H9 (cell line): Measurements from ENCODE around the gene FAXDC2. TPM values are rescaled to one million over a fixed set of nuclear protein-coding genes. Genes with fewer than 3 reads are reported as not detected.

Experiments
- DNase-seq: peaks from one replicate; pipeline ENCODE4 v3.0.0-alpha.2; 2017
- H2AFZ ChIP-seq: one replicate; pipeline ENCODE4 v1.6.1; 2013; ENCODE audit warnings: mild to moderate bottlenecking, low read length, control low read depth, moderate library complexity
- H2AK5ac ChIP-seq: 2 replicates; pipeline ENCODE4 v1.6.1; 2013; ENCODE audit warnings: low read length, control low read depth, mixed read lengths; ENCODE audit not compliant: insufficient read length
- H2BK120ac ChIP-seq: one replicate; pipeline ENCODE4 v1.6.1; 2013; ENCODE audit warnings: low read depth, mild to moderate bottlenecking, low read length, control low read depth, inconsistent platforms; ENCODE audit not compliant: poor library complexity, severe bottlenecking
- H2BK12ac ChIP-seq: 2 replicates; pipeline ENCODE4 v1.6.1; 2013; ENCODE audit warnings: low read length, control low read depth, mixed read lengths, low read depth; ENCODE audit not compliant: insufficient read length
- H2BK15ac ChIP-seq: 2 replicates; pipeline ENCODE4 v1.6.1; 2013; ENCODE audit warnings: low read depth, low read length, control low read depth
- H2BK20ac ChIP-seq: one replicate; pipeline ENCODE4 v1.6.1; 2013; ENCODE audit warnings: low read depth, mild to moderate bottlenecking, low read length, control low read depth, inconsistent platforms; ENCODE audit not compliant: poor library complexity, severe bottlenecking
- H2BK5ac ChIP-seq: 2 replicates; pipeline ENCODE4 v1.6.1; 2013; ENCODE audit warnings: low read length, control low read depth, mixed read lengths; ENCODE audit not compliant: insufficient read length
- H3K14ac ChIP-seq: 2 replicates; pipeline ENCODE4 v1.6.1; 2013; ENCODE audit warnings: low read length, control low read depth; ENCODE audit not compliant: insufficient read depth
- H3K18ac ChIP-seq: 2 replicates; pipeline ENCODE4 v1.6.1; 2013; ENCODE audit warnings: low read depth, mild to moderate bottlenecking, mixed read lengths, low read length, control low read depth; ENCODE audit not compliant: insufficient read length
- H3K23ac ChIP-seq: 2 replicates; pipeline ENCODE4 v1.6.1; 2013; ENCODE audit warnings: low read length, control low read depth, mixed read lengths, low read depth; ENCODE audit not compliant: insufficient read length
- H3K23me2 ChIP-seq: 2 replicates; pipeline ENCODE4 v1.6.1; 2013; ENCODE audit warnings: low read depth, mild to moderate bottlenecking, mixed read lengths, low read length, control low read depth; ENCODE audit not compliant: insufficient read length, poor library complexity, severe bottlenecking
- H3K27ac ChIP-seq: 2 replicates; pipeline ENCODE4 v1.5.1; 2013; ENCODE audit warnings: low read length, control low read depth, mixed read lengths, low read depth; ENCODE audit not compliant: insufficient read length
- H3K27me3 ChIP-seq: 2 replicates; pipeline ENCODE4 v1.6.1; 2013; ENCODE audit warnings: low read length, control low read depth, inconsistent platforms; ENCODE audit not compliant: insufficient read depth
- H3K4ac ChIP-seq: 2 replicates; pipeline ENCODE4 v1.6.1; 2013; ENCODE audit warnings: low read depth, mild to moderate bottlenecking, control low read depth, inconsistent platforms, low read length, moderate library complexity
- H3K4me1 ChIP-seq: 2 replicates; pipeline ENCODE4 v1.6.1; 2013; ENCODE audit warnings: low read length, control low read depth, inconsistent platforms; ENCODE audit not compliant: insufficient read depth
- H3K4me2 ChIP-seq: 2 replicates; pipeline ENCODE4 v1.6.1; 2013; ENCODE audit warnings: low read length, control low read depth, mixed read lengths; ENCODE audit not compliant: insufficient read length, insufficient read depth
- H3K56ac ChIP-seq: 2 replicates; pipeline ENCODE4 v1.6.1; 2013; ENCODE audit warnings: low read depth, mild to moderate bottlenecking, mixed read lengths, low read length, control low read depth; ENCODE audit not compliant: insufficient read length
- H3K79me1 ChIP-seq: 2 replicates; pipeline ENCODE4 v1.6.1; 2013; ENCODE audit warnings: low read depth, mild to moderate bottlenecking, moderate library complexity, low read length, control low read depth, inconsistent platforms; ENCODE audit not compliant: insufficient read depth, poor library complexity, severe bottlenecking
- H3K79me2 ChIP-seq: 2 replicates; pipeline ENCODE4 v1.6.1; 2013; ENCODE audit warnings: low read length, control low read depth, inconsistent platforms; ENCODE audit not compliant: insufficient read depth
- H3K9ac ChIP-seq: 2 replicates; pipeline ENCODE4 v1.6.1; 2013; ENCODE audit warnings: low read length, control low read depth, mixed read lengths; ENCODE audit not compliant: insufficient read length; ENCODE audit errors: extremely low read depth
- H3K9me3 ChIP-seq: one replicate; pipeline ENCODE4 v1.6.1; 2013; ENCODE audit warnings: low read depth, low read length, inconsistent platforms; ENCODE audit not compliant: control insufficient read depth
- H3T11ph ChIP-seq: one replicate; pipeline ENCODE4 v1.6.1; 2013; ENCODE audit warnings: mild to moderate bottlenecking, low read length, control low read depth, inconsistent platforms
- H4K20me1 ChIP-seq: one replicate; pipeline ENCODE4 v1.6.1; 2013; ENCODE audit not compliant: control insufficient read depth, insufficient read length, insufficient read depth
- H4K5ac ChIP-seq: 2 replicates; pipeline ENCODE4 v1.6.1; 2013; ENCODE audit warnings: low read depth, mild to moderate bottlenecking, mixed read lengths, low read length, control low read depth; ENCODE audit not compliant: insufficient read length
- H4K8ac ChIP-seq: replicated peaks from 2 replicates; pipeline ENCODE4 v1.6.1; 2013; ENCODE audit warnings: low read length, control low read depth, mixed read lengths, low read depth; ENCODE audit not compliant: insufficient read length
- H4K91ac ChIP-seq: 2 replicates; pipeline ENCODE4 v1.6.1; 2013; ENCODE audit warnings: low read depth, mild to moderate bottlenecking, moderate library complexity, mixed read lengths, low read length, control low read depth; ENCODE audit not compliant: insufficient read length
- H3K27ac Mint-ChIP-seq, 3 experiments: 2 replicates in 2 of 3; 3 replicates in 1 of 3; pipeline ENCODE4 v1.8.0; 2020 to 2021; ENCODE audit warnings: mixed read lengths in 3 of 3, mild to moderate bottlenecking in 1 of 3, moderate library complexity in 1 of 3
- H3K27me3 Mint-ChIP-seq: 2 replicates; pipeline ENCODE4 v1.8.0; 2021; ENCODE audit warnings: low read depth, mild to moderate bottlenecking, moderate library complexity, mixed read lengths
- H3K36me3 Mint-ChIP-seq, 3 experiments: 2 replicates in 2 of 3; 3 replicates in 1 of 3; pipeline ENCODE4 v1.8.0; 2020 to 2021; ENCODE audit warnings: low read depth in 3 of 3, mixed read lengths in 3 of 3; ENCODE audit not compliant: insufficient read depth in 1 of 3
- H3K4me1 Mint-ChIP-seq, 2 experiments: 2 replicates each; pipeline ENCODE4 v1.8.0; 2020; ENCODE audit warnings: mixed read lengths in 2 of 2
- H3K4me3 Mint-ChIP-seq, 2 experiments: 2 replicates in 1 of 2; 3 replicates in 1 of 2; pipeline ENCODE4 v1.8.0; 2020 to 2021; ENCODE audit warnings: mild to moderate bottlenecking in 2 of 2, mixed read lengths in 2 of 2, moderate library complexity in 1 of 2
- H3K9me3 Mint-ChIP-seq, 2 experiments: 2 replicates in 1 of 2; 3 replicates in 1 of 2; pipeline ENCODE4 v1.8.0; 2020; ENCODE audit warnings: mild to moderate bottlenecking in 2 of 2, mixed read lengths in 2 of 2, moderate library complexity in 1 of 2
- WGBS: extraction: QIAGEN DNeasy Blood & Tissue Kit; methylation state at CpG from one replicate; pipeline ENCODE4 v1.1.7; 2013; ENCODE audit warnings: missing lambda C conversion rate, low lambda C conversion rate, mixed read lengths; ENCODE audit not compliant: insufficient read length; ENCODE audit errors: extremely low coverage; 5-methylcytosine and 5-hydroxymethylcytosine counted together
- total RNA-seq: library from RNA; stranded (reverse); gene quantifications from 2 replicates; pipeline ENCODE4 v1.2.1, GENCODE V29; 2021
- TF ChIP-seq, protein P1 (sequence below): fragments of 200-600 bp; sonication (generic); conservative IDR thresholded peaks from 3 replicates; pipeline ENCODE4 v1.8.0; 2021; ENCODE audit warnings: antibody characterized with exemption, mild to moderate bottlenecking

Gene FAXDC2
- total RNA-seq, 1 experiment from 2014 or later: 3.0 TPM

DNA sequence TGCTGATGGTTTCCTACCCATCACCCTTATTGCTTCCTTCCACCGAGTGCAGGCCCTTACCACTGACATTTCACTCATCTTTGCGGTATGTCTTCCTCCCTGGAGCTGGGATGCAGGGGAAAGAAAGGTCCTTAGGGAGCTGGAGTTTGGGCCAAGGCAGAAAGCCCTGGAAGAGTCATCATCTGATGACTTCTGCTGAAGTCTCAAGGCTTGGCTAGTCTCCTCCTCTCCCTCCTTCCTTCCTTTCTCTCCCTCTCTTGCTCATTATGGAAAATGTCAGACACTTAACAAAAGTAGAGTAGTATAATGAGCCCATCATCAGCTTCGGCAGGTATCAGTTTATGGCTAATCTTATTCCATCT is 55.2 kb downstream of the FAXDC2 start:
- Histone ChIP-seq H3K56ac (no peak overlapping the region), H3K79me1 (peaks cover 5% of the 10 kb centered on the region), H3K9me3 (no peaks in the 10 kb centered on the region), H2BK5ac (no peak overlapping the region), H4K20me1 (no peaks in the 10 kb centered on the region), H3K23ac (no peak overlapping the region), H3K9ac (no peak overlapping the region), H2BK120ac (no peak overlapping the region), H2BK15ac (no peak overlapping the region), H4K91ac (no peak overlapping the region), H3K23me2 (no peaks in the 10 kb centered on the region), H3K4me2 (no peak overlapping the region), H3K4me1 (no peaks in the 10 kb centered on the region), H3K27me3 (no peaks in the 10 kb centered on the region), H3K27ac (no peak overlapping the region), H2BK12ac (no peak overlapping the region), H4K5ac (no peak overlapping the region), H3K4ac (no peak overlapping the region), H3K18ac (no peak overlapping the region), H2AFZ (no peak overlapping the region), H3T11ph (no peak overlapping the region), H2AK5ac (no peak overlapping the region), H3K79me2 (no peaks in the 10 kb centered on the region), H3K14ac (no peak overlapping the region), H4K8ac (no peak overlapping the region), H2BK20ac (no peak overlapping the region)
- peaks cover 74 to 90% (median 87%) of the 10 kb centered on the region in 3 experiments; a peak in 6 of 7 replicates for H3K36me3 Mint-ChIP-seq
- no peaks in the 10 kb centered on the region for H3K4me1 Mint-ChIP-seq
- no peaks in the 10 kb centered on the region for H3K9me3 Mint-ChIP-seq
- no peak for DNase-seq
- WGBS: no CpG with 5 or more reads among the region's 3 CpGs
- TF ChIP-seq, protein P1, sequence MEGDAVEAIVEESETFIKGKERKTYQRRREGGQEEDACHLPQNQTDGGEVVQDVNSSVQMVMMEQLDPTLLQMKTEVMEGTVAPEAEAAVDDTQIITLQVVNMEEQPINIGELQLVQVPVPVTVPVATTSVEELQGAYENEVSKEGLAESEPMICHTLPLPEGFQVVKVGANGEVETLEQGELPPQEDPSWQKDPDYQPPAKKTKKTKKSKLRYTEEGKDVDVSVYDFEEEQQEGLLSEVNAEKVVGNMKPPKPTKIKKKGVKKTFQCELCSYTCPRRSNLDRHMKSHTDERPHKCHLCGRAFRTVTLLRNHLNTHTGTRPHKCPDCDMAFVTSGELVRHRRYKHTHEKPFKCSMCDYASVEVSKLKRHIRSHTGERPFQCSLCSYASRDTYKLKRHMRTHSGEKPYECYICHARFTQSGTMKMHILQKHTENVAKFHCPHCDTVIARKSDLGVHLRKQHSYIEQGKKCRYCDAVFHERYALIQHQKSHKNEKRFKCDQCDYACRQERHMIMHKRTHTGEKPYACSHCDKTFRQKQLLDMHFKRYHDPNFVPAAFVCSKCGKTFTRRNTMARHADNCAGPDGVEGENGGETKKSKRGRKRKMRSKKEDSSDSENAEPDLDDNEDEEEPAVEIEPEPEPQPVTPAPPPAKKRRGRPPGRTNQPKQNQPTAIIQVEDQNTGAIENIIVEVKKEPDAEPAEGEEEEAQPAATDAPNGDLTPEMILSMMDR: no peak
- H3K27ac Mint-ChIP-seq: no peak overlapping the region
- H3K4me3 Mint-ChIP-seq: no peak overlapping the region
- H3K27me3 Mint-ChIP-seq: no peaks in the 10 kb centered on the region
